GM19395 (cell line): Measurements from ENCODE around the gene COL1A1.

Experiments
- ATAC-seq: cut with Tn5 transposase; IDR thresholded peaks from one replicate; pipeline ENCODE4 v1.9.1; 2021; ENCODE audit warnings: mild to moderate bottlenecking, moderate library complexity; ENCODE audit not compliant: unreplicated experiment

Gene COL1A1

GRCh38 chr17:50201276-50201854 lies at the start of gene COL1A1:
Gene COL1A1 (minus strand): TSS chr17:50201631. CDS start chr17:50201513, 118 bp downstream.
- ATAC-seq = no peak

- no peak for ATAC-seq
Observed at GRCh38 chr17:50248255-50248654, 46.8 kb upstream of the COL1A1 start.

- ATAC-seq = no peak
Observed at GRCh38 chr17:50244771-50245170, 43.3 kb upstream of the COL1A1 start.

DNA sequence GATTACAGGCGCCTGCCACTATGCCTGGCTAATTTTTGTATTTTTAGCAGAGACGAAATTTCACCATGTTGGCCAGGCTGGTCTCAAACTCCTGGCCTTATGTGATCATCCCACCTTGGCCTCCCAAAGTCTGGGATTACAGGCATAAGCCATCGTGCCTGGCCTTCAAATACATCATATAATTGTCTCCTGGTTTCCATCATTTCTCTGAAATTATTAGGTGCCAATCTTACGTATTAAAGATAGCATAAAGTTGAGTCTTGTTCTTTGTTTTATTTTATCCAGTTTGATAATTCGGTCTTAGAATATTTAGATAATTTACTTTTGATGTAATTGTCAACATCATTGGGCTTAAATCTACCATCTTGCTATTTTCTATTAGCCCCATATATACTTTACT lies 40.0 kb upstream of the COL1A1 start:
- ATAC-seq = no peak

- no peak for ATAC-seq
Observed at GRCh38 chr17:50240851-50241250, 39.4 kb upstream of the COL1A1 start.

GRCh38 chr17:50239937-50240336 lies 38.5 kb upstream of the COL1A1 start:
- no peak for ATAC-seq

GRCh38 chr17:50238601-50239280 lies 37.3 kb upstream of the COL1A1 start:
- no peak for ATAC-seq

GRCh38 chr17:50237901-50238300 lies 36.5 kb upstream of the COL1A1 start:
- no peak for ATAC-seq

- no peak for ATAC-seq
Observed at GRCh38 chr17:50234581-50234980, 33.1 kb upstream of the COL1A1 start.

GRCh38 chr17:50225701-50226240 lies 24.3 kb upstream of the COL1A1 start:
- ATAC-seq = no peak

DNA sequence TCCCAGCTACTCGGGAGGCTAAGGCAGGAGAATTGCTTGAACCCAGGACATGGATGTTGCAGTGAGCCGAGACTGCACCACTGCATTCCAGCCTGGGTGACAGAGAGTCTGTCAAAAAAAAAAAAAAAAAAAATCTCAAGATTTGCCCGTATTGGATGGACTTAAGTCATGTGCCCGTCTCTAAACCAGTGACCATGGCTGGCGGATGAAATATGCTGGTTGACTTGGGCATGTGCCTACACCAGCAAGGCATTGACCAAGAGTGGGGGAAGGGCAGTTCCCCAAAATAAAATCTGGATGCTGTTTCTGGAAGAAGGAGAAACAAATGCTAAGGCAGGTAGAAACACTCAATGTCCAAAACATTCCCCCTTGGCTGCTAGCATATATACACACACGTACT lies 21.5 kb upstream of the COL1A1 start:
- ATAC-seq = no peak

- ATAC-seq = no peak
Observed at GRCh38 chr17:50221864-50222545, 20.6 kb upstream of the COL1A1 start.

GRCh38 chr17:50221266-50221863 lies 19.9 kb upstream of the COL1A1 start:
- ATAC-seq = no peak

DNA sequence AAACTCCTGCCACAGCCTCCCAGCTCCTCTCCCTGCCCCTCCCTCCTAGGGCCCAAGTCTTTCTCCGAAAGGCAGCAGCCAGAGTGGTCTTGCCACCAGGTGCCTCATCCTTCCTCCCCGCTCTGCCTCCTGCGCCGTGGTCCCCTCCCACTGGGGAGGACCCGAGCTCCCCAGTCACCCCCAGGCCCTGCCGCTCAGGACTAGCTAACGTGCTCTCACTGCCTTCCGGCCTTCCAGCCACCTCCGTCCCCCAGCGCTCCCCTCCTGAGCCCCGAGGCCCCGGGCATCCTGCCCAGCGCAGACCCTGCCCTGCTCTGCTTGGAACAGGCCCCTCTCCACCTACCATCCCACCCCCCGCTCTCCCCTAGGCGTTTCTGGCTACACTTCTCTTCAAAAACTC lies 19.4 kb upstream of the COL1A1 start:
- ATAC-seq = no peak

GRCh38 chr17:50219939-50220465 lies 18.6 kb upstream of the COL1A1 start:
- no peak for ATAC-seq

- ATAC-seq = no peak
Observed at GRCh38 chr17:50219342-50219741, 17.9 kb upstream of the COL1A1 start.

DNA sequence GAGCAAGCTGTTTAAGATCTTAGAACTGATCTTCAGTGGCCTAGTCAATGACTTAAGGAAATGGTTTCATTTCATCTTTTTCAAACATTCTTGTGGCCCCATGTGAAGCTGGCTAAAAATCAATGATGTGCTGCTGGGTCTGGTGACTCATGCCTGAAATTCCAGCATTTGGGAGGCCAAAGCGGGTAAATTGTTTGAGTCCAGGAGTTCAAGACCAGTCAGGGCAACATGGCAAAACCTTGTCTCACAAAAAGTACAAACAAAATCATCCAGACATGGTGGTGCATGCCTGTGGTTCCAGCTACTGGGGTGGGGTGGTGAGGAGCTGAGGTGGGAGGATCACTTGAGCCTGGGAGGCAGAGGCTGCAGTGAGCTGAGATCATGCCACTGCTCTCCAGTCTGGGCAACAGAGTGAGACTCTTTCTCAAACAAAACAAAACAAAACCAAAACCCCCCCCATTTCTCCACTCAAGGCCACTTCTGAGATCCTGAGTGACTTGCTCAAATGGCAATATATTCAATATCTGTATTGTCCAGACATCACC lies 17.4 kb upstream of the COL1A1 start:
- ATAC-seq = no peak

- ATAC-seq = no peak
Observed at GRCh38 chr17:50218071-50218759, 16.8 kb upstream of the COL1A1 start.

DNA sequence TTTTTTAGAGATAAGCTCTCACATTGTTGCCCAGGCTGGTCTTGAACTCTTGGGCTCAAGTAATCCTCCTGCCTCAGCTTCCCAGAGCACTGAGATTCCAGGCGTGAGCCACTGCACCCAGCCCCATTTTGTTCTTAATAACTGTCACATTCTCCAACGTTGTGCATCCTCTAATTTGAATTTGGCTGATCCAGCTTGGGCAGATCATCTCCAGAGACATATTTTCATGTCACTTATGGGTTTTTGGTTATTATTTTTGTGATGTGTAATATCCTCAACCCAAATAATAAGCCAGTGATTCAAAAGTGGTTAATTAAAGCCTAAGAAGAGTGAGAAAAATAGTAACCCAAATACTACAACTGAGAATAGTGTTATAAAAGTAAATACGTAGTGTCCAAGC lies 16.2 kb upstream of the COL1A1 start:
- no peak for ATAC-seq

DNA sequence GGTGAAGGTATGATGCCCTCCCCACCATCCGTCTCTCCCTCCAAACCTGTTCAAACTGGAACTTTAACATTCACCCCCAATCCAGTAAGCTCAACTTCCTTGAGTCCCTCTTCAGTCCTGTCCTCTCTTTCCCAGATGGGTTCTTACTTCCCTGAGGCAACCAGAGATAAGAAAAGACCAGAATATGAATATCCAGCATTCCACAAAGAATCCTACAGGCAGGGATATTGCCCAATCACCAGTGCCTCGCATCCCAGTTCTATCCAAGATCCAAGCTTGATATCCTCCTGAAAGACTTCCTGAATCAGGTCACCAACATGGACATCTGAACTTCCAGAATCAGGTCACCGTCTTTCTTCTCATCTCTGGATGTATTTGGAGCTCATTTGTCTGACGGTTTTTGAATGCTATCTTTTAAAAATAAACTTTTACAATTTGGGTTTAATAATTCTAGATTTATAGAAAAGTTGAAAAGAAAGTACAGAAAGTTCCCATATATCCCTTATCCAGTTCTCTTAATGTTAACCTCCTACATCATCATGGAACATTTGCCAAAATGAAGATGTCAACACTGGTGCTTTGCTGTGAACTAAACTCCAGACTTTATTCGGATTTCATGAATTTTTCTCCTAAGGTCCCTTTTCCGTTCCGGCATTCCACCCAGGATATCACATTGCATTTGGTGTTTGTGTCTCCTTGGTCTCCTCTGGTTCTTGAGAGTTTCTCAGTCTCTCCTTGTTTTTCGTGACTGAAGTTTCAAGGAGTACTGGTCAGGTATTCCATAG lies 13.7 kb upstream of the COL1A1 start:
- no peak for ATAC-seq
